HG03521 (cell line): Measurements from ENCODE around the gene MVB12B.

Source experiments
- ATAC-seq: cut with Tn5 transposase; IDR thresholded peaks from one replicate; pipeline ENCODE4 v1.9.1; 2021; ENCODE audit warnings: mild to moderate bottlenecking, moderate library complexity; ENCODE audit not compliant: unreplicated experiment

MVB12B gene

DNA sequence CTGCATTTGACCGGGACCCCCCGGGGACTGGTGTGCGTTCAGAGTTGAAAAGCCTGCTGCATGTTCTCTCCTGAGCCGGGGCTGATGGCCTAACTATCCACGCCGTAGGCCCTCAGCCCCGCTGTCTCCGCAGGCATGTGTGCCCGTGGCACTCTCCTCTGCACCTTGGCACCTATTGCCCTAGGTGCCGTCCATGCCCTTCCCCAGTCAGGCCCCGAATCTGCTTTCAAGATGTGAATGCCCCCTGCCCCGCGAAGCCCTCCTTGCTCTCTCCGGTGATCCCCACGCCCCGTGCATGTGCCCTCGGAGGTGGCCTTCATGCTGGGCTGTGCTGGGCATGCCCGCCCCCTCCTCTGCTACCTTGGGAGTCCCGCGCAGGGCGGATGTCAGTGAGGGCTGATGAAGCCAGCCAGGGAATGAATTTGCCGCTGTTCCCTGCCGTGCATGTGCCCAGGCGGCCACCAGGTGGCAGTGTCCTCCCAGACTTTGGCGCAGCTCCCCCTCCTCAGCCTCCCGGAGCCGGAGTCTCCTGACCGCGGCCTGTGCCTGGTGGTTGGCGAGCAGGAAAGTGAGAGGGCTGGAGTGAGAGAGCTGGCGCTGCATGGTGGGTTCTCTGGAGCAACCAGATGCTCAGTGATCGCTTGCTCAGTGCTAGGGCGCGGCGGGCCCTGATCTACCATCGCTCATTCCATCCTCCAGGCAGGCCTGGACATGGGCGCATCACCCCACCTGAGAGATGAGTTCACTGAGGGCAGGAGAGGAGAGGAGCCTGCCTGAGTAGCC is 174.2 kb downstream of the MVB12B start:
- no peak for ATAC-seq

DNA sequence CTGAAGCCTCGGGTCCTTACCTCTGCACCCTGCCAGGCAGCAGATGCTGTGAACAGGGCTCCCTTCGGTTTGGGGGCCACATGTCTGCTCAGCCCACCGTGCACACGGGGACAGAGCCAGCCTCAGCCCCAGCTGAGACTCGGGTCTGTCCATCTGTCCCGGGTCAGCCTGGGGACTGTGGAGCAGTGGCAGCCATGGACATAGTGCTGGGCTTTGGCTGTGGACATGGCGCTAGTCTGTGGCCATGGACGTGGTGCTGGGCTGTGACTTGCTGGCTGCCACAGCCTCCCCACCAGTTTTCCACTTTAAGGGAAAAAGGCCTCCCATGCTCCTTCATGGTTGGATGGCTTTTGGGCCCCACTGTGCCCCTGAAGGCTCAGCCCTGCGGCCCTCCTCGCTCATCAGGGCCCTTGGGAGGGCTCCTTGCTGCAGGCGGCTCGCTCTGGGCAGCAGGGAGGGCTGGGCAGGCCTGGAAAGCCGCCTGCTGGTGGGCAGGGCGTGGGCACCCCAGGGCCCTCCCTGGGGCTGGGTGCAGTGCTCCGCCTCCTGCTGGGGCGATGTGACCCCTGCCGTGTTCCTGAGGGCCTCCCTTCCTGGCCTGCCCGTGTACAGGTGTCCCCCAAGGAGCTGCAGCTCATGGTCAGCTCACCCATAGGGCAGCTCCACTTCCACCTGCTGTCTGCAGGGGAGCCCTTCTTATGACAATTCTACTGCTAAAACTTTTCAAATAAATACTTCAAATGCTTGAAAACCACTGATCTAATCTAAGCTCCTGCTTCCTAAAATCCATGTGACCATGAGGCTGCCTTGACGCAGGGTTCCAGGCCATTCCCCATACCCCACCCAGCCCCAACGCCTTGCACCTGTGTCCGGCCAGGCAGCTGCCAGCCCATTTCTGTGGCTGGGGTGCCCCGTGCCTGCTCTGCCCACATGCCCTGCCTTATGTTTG is 175.0 kb downstream of the MVB12B start:
- ATAC-seq, result no peak

DNA sequence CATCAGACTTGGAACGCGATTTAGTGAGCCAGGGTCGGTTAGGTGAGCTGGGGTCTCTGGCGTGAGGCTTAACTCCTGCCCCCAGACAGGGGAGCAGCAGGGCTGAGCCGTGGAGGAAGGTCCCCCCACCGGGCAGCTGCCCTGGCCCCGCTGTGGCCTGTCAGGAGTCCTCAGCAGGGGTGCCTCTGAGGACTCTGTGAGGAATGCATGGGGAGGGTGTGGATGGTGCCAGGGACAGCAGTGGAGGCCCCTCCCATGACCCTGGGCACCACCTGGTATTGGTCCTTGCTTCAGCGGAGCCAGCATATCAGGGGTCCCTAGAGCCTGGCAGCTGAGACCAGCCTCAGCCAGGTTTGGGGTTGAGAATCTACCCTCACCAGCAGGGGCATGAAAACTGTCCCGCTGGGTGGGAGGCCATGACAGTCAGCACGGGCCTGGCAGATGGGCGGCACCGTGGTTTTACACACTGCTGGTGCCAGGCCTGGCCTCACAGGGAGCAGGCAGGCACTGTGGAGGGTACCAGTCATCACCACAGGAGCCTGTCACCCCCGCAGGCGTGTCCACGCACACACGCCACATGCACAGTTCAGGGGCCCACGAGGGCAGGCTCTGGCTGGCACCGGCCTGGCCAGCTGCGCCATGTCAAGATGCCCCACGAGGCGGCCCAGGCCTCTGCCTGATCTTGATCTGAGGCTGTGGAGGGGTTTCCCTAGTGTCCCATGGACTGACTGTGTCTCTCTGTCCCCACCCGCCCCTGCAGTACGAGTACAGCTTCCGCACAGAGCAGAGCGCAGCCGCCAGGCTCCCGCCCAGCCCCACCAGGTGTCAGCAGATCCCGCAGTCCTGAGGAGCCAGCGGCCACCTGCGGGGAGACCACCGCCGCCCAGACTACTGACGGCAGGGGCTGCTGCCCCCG is 176.0 kb downstream of the MVB12B start:
- no peak for ATAC-seq

DNA sequence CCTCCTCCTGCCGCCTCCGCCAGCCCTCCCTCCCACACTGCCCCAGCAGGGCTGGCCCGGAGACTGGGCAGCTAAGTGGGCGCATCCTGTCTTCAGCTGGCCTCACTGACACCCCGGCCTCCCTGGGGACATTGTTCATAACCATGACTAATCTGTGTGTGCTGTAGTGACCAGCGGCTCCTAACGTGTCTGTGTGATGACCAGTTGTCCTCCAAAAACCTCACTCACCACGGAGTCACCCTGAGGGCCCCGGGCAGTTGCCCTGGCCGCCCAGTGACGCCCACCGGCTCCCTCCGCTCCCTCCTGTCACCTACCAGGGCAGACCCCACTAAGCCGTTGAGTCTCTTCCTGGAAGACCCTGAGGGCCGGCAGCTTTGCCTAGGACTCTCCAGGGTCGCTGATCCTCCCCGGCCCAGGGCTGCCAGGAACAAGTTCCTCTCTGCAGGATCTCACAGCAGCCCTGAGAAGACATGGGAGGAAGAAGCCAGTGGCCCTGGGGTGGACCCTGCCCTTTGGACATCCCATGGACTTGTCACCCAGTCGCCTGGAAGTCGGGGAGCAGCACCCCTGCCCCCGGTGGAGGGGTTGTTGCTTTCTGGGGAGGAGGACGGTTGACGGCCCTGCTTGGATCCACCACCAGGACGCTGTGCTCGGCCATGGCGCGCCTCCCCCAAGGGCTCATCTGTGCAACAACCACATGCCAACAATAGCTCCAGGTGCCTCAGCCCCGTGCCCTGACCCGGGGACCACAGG is 176.9 kb downstream of the MVB12B start:
- no peak for ATAC-seq

DNA sequence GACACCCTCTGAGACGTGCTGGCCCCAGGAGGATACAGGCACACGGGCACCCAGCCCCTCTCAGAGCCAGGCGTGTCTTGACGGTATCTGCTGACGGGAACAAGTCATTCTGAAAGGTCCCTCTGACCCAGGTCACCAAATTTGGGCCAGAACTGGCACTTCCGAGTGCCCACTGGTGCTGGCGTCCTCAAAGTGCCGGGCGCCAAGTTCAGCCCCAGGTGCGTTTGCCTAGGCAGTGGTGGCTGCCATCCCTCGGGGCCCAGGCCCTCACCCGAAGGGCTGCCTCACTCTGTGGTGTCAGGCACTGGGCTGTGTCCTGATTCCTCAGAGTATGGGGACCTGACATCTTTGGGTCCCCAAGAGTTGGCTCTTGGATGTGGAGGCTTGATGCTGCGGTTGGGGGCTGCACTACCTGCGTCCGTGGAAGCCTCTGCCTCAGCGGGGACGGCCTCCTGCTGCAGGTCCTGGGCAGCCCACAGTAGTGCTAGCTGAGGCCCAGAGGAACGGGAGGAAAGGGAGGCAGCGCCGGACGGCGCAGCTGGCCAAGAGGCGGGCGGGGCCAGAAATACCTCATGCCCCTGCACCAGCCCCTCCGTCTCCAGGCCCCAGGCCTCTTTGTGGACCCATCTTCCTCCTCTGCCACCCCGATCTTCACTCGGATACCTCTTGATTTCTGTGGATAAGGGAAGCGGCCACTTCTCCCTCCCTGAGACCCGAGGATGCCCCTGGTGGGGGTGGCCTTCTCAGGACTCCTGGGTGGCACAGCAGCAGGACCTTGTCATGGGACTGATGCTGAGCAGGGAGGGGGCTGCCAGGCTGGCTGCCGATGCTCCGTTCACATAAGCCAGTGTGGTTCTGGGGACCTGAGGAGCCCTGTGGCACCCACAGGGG is 177.7 kb downstream of the MVB12B start:
- no peak for ATAC-seq

DNA sequence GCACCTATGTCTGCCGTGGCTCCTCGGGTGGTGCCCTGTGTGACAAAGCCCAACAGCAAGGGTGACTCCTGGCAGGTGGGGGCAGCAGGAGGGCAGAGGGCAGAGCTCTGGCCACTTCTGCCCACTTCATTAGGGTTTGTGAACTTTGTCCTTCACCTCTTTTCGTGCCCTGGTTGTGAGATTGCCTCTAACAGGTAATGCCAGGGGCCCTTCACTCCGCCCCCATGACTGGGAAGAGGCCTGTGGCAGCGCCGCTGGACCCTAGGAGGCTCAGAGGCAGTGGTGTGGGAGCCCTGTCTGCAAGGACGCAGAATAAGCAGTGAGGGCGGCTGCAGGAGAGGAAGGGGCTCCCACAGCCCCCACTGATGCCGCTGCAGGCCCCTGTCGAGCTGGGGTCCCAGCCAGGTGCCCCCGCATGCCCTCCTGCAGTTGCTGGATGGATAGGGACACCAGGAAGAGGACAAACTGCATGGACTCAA is 178.4 kb downstream of the MVB12B start:
- ATAC-seq, result no peak

DNA sequence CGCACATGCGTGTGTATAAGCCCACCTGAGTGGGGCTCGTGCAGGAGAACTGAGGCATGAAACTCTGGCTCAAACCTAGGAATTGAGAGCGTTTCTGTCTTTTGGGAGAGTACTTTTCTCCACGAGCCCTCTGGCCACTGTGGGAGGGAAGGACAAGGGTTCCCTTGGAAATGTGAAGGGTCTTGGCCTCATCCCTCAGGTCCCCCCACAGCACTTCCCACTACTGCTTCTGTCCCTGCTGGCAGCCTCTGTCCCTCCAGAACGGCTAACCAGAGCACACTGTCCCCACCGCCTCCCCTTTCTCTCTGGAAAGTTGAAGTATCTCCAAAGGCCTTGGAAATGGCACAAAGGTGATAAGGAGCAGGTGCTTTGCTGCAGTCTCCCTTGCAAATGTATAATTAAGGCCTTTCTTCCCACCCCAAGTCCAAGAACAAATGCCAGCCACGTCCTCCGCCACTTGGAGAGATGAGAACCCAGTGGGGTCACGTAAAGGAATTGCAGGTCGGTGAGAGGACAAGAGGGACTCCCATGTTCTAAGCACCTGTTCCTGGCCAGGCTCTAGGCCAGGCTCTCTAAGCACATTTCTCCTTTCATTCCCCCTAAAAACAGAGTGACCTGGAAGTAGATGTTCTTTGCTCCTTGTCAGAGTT is 179.2 kb downstream of the MVB12B start:
- ATAC-seq, result no peak

DNA sequence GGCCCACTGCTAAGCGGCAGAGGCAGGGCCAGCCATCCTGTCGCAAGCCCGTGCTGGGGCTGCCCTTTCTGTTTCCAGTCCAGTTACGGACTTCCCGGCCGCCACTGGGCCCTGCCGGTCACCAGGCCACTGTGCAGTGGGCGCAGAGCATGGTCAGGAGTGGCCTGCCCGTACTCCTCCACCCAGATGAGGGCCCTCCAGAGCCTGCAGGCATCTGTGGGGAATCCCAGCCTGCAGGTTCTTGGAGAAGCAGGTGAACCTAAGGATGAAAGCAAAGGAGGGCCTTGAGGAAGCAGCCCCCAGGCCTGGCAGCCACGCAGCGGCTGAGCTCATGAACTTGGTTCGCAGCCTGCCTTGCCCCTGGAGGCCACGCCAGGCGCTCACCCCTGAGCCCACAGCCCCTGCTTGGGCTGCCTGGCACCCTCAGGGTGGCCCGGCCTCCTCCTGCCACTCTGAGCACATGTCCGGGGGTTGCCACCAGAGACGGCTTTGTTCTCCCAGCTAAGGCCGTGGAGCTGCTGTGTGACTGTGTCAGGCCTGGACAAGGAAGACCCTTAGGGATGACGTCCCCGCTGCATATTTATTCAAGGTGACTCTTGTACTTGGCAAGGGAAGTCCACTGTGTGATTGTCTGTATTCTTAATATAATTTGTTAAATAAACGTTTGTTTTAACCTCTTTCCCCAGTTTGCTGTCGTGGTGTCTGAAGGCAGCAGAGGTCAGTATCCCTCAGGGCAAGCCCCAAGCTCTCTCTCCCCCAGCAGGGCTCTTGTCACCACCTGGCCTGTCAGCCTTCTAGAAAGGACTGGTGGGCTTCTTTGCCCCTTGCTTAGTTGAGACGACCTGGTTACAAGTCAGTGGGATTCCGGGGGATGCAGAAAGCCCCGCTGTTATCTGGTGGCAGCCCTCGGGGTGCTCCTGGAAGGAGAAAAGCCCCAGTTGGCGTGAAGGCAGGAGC is 180.0 kb downstream of the MVB12B start:
- no peak for ATAC-seq

DNA sequence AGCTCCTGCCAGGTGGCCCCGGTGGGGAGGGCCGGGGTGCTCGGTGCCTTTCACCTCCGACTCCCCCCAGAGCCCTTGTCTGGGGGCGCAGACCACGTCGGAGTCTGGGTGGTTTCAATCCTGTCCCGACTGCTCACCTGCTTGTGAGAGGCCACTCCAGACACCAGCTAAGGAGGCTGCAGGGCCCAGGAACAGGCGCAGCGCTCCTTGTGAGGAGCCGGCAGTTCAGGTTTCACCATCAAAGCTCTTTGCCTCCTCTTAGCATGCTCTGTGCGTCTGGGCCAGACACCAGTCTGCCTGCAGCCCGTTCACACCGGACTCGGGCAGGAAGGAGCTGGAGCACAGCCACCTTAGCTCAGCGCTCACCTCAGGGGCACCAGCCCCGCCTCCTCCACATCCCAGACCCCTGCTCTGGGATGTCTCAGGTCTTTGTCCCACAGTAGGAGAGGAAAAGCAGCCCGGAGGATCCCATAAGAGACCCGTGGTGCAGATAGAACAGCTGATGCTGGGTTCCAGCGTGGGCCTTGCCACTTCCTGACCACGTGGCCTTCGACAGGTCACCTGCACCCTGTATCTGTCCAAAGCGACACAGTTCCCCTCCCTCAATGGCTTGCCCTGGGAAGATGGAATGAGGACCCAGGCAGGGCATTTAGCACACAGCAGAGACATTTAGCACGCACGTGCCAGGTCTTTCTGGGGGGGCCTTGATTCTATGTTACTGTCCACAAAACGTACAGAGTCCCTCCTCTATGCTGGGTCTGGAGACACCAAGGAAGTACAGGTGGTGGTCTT is 180.9 kb downstream of the MVB12B start:
- ATAC-seq, result no peak

DNA sequence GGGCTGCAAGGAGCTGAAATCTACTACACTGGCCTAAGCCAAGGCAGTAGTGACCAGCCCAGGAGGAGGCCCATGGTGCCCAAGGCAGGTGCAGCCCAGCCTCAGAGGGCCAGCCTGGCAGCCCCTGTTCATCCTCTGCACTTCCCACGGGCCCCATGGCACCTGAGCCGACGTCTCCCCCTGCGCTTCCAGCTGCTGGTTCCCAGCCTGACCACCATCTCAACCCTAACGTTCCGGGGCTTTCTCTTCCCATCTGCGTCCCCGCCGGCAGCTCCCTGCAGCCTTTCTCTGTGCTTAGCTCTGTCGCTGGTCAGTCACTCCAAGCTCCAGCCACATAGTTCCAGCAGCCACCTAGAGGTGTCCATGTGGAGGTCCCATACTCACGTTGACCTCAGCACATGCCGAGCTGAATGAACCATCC is 181.6 kb downstream of the MVB12B start:
- no peak for ATAC-seq

DNA sequence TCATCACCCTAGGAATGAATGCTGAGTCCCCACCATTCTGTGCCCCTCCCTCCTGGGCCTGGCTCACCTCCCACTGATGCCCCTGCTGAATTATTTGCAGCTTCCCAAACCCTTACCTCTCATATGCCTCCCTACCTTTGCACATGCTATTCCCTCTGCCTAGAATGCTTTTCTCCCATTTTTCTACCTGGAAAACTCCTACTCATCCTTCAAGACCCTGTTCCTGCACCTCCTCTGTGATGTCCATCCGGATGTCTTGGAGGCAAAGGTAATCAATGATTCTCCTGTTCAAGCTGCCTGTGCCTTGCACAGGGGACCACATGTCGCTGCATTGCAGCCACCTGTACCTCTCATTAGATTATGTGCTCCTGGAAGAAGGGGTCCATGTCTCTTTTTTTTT is 182.3 kb downstream of the MVB12B start:
- ATAC-seq, result no peak

DNA sequence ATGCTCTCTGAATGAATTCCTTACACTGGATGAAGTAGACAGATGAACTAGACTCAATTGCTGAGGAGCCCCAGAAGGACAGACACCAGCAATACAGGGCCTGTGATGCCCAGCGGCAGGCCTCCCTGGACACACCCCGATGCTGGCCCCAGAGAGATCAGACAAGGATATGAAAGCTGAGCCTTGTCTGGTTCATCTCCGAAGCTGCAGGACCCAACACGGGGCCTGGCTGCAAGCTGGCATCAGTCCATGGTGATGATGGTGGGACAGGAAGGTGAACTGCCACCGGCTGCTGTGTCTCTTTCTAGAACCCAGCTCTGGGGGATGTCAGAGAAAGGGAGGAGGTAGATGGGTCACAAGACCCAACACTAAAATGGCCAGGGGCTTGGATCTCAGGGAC is 183.1 kb downstream of the MVB12B start:
- no peak for ATAC-seq

DNA sequence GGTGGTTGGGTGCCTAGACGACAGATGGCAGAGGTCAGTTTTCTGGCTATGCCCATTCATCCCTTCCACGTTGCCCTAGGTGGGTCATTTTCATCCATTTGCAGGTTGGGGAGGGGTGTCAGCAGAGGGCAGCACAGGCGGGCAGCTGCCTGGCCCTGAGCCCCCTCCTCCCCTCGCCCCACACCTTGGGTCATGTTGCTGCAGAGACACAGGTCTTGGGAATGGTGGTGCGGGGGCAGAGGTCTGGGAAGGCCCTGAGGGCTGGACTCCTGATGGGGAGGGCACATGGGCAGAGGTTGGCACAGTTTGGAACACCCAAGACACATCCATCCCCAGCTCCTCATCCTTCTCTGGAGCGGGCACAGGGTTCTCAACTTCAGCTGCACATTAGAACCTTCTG is 183.9 kb downstream of the MVB12B start:
- no peak for ATAC-seq

DNA sequence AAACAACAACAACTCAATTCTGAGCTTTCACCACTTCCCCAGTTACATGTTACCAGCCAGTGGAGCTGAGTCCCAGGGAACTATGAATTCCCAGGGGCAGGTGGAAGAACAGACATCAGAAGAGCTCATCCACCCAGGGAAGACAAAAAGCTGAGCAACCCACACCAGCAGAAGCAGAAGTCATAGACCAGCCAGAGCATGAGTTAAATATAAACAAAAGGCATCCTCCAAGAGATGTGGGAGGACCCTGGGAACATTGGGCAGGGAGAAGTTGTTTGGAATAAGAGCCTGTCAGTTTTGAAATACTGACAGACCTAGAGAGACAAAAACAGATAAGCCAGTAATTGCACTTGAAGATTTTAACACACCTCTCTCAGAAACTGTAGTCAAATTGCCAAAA is 184.8 kb downstream of the MVB12B start:
- no peak for ATAC-seq

DNA sequence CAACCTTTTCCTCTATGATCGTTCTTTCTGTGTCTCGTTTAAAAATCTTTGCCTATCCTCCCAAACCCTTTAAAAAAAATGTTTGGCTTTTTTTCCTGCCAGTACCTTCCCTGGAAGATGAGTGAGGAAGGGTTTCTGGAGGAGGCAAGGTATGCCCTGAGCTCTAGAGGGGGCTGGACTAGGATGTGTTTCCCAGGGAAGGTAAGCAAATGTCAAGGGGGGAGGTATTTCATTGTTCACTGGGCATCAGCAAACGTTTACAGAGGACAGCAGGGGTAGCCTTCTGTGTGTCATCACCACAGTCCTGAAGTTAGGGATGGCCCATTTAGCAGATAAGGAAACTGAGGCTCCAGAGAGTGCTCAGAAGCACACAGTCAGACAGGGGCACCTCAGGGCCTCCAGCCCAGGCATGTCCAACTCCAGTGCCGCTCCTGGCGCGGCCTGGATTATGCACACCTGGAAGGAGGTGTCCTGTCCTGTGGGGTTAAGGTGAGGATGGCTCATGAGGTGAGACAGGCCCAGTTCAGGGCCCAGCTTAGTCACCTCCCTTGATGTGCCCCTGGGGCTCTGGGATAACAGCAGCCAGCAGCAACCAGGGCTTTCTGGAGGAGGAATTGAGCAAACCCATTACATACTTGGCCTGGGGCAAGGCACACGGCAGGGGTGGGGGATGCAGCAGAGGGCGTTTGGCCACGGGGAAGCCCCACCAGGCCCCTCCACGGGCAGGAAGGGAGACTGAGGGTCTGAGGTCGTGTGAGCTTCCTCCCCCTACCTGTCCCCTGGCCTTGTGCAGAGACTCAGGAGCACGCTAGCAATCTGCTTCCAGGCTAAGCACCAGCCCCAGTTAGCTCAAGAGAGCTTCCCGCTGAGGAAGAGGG is 186.8 kb downstream of the MVB12B start:
- ATAC-seq, result no peak
